ENCODE measurements around the gene TUFT1. TPM values are rescaled to one million over a fixed set of nuclear protein-coding genes. Genes with fewer than 3 reads are reported as not detected.

The TUFT1 gene
- total RNA-seq, 1 donor from 2014 or later, result 3.6 TPM

DNA sequence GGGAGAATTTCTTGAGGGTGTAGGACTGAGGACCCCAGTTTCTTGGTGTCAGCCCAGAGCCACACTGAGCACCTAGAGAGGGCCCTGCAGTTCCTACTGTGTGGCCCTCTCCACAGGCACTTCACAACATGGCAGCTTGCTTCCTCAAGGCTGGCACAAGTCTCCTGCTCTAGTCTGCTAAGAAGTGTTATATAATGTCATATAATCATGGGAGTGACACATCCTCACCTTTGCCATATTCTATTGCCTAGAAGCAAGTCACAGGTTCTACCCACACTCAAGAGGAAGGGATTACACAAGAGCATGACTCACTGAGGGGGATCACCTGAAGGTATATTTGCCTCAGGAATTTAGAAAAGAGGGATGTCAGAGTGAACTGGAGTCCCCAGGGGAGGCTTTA lies 66.3 kb downstream of the TUFT1 start:
- Histone ChIP-seq H3K27ac (replicated peaks) (no peak overlapping the region), H3K27me3 (ENCODE audit: low read depth) (peaks cover 43% of the 10 kb centered on the region), H3K4me3 (no peak overlapping the region), H3K4me1 (peaks cover 3% of the 10 kb centered on the region), H3K36me3 (no peaks in the 10 kb centered on the region), H3K9me3 (replicated peaks) (no peaks in the 10 kb centered on the region)
- no peak for DNase-seq
- intact Hi-C loops (cut with micrococcal nuclease), result no loop called here
- TF ChIP-seq, protein P1, sequence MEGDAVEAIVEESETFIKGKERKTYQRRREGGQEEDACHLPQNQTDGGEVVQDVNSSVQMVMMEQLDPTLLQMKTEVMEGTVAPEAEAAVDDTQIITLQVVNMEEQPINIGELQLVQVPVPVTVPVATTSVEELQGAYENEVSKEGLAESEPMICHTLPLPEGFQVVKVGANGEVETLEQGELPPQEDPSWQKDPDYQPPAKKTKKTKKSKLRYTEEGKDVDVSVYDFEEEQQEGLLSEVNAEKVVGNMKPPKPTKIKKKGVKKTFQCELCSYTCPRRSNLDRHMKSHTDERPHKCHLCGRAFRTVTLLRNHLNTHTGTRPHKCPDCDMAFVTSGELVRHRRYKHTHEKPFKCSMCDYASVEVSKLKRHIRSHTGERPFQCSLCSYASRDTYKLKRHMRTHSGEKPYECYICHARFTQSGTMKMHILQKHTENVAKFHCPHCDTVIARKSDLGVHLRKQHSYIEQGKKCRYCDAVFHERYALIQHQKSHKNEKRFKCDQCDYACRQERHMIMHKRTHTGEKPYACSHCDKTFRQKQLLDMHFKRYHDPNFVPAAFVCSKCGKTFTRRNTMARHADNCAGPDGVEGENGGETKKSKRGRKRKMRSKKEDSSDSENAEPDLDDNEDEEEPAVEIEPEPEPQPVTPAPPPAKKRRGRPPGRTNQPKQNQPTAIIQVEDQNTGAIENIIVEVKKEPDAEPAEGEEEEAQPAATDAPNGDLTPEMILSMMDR (IDR thresholded peaks at IDR 0.05; ENCODE audit: borderline replicate concordance), result no peak

DNA sequence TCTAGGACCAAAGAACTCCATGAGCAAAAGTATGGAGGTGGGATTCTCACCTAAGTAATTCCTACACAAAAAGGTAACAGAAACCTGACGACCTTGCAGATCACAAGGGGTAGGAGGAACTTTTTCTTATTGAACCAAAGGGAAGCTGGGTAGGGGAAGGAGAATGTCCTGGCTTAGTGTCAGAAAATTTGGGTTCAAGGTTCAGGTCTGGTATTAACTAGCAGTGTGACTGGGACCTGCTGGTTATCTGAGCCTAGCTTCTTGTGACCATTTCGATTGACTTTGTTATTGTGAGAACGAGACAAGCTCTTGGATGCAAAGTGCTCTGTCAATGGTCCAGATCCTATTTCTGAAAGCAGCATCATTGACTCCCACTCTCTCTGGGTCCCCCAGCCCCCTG lies 66.7 kb downstream of the TUFT1 start:
- H3K27me3 ChIP-seq (ENCODE audit: low read depth), result peaks cover 40% of the 10 kb centered on the region
- TF ChIP-seq, protein P1 (IDR thresholded peaks at IDR 0.05; ENCODE audit: borderline replicate concordance), result no peak
- no peak for DNase-seq
- H3K4me1 ChIP-seq, result peaks cover 6% of the 10 kb centered on the region
- H3K27ac ChIP-seq (replicated peaks), result no peak overlapping the region
- no peak overlapping the region for H3K4me3 ChIP-seq
- intact Hi-C loops (cut with micrococcal nuclease), result no loop called here
- H3K36me3 ChIP-seq, result no peaks in the 10 kb centered on the region
- H3K9me3 ChIP-seq (replicated peaks), result no peaks in the 10 kb centered on the region

DNA sequence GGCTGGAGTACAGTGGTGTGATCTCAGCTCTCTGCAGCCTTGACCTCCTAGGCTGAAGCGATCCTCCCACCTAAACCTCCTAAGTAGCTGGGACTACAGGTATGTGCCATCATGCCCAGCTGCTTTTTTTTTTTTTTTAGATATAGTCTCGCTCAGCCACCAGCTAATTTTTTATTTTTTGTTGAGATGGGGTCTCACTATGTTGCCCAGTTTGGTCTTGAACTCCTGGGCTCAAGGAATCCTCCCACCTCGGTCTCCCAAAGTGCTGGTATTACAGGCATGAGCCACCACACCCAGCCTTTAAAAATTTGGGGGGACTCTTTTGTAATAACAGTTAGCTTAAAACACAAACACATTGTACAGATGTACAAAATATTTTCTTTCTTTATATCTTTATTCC lies 70.0 kb downstream of the TUFT1 start:
- intact Hi-C loops (cut with micrococcal nuclease), result no loop called here
- TF ChIP-seq, protein P1 (IDR thresholded peaks at IDR 0.05; ENCODE audit: borderline replicate concordance), result no peak
- H3K27ac ChIP-seq (replicated peaks), result no peak overlapping the region
- peaks cover 34% of the 10 kb centered on the region for H3K4me1 ChIP-seq
- peaks cover 10% of the 10 kb centered on the region for H3K27me3 ChIP-seq (ENCODE audit: low read depth)
- DNase-seq, result no peak
- H3K4me3 ChIP-seq, result no peak overlapping the region
- H3K9me3 ChIP-seq (replicated peaks), result no peaks in the 10 kb centered on the region
- no peaks in the 10 kb centered on the region for H3K36me3 ChIP-seq

DNA sequence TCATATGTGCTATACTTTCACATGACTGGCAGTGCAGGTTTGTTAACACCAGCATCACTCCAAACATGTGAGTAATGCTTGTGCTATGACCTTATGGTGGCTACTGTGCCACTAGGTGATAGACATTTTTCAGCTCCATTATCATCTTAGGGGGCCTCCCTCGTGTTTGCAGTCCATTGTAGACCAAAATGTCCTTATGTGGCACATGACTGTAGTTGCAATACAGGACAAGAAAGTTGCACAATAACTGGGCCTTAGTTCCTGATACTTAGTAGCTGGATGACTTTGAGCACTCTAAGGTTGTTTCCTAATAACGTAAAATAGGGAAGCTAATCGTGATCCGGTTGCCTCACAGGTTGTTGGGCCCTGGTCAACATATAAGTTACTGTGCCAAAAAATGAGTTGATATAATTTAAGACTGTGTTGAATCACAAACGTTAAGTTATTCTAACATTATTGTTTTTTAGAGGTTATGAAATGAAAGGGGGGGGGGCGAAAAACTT lies 71.2 kb downstream of the TUFT1 start:
- TF ChIP-seq, protein P1 (IDR thresholded peaks at IDR 0.05; ENCODE audit: borderline replicate concordance), result no peak
- no peak for DNase-seq
- H3K27me3 ChIP-seq (ENCODE audit: low read depth), result peaks cover 8% of the 10 kb centered on the region
- H3K36me3 ChIP-seq, result no peaks in the 10 kb centered on the region
- no peaks in the 10 kb centered on the region for H3K9me3 ChIP-seq (replicated peaks)
- peaks cover 37% of the 10 kb centered on the region for H3K4me1 ChIP-seq
- peak overlapping the region; percentile 99 for H3K4me3 ChIP-seq
- intact Hi-C loops (cut with micrococcal nuclease), result no loop called here
- peak overlapping the region; percentile 94 for H3K27ac ChIP-seq (replicated peaks)

DNA sequence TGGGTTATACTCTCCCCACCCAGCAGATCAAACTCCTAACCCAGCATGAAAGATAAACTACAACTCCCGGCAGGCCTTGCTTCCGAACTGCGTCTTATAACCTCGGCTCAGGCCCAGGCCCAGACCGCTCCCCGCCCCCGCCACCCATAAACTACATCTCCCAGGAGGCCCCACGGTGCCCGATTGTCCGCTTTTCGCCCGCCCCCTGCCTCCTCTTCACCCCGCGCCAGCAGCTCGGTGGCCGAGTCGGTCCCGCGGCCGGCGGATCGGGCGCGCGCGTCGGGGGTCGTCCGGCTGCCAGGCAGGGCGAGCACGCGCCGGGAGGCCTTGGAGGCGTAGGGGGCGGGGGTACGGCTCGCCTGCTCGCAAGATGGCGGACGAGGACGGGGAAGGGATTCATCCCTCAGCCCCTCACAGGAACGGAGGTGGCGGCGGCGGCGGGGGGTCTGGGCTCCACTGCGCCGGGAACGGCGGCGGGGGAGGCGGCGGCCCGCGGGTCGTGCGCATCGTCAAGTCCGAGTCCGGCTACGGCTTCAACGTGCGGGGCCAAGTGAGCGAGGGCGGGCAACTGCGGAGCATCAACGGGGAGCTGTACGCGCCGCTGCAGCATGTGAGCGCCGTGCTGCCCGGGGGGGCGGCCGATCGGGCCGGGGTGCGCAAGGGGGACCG lies 71.9 kb downstream of the TUFT1 start, which contains the start of gene SNX27:
SNX27 (plus strand) TSS at position 219 of the 669 bp plus-strand sequence; CDS start at position 371, 152 bp downstream.
- intact Hi-C loops (cut with micrococcal nuclease), result no loop called here
- peak within 1 kb of the TSS; percentile 99 for H3K4me3 ChIP-seq
- H3K9me3 ChIP-seq (replicated peaks), result no peaks in the 10 kb centered on the region
- H3K36me3 ChIP-seq, result no peaks in the 10 kb centered on the region
- peak within 1 kb of the TSS; percentile 94 for H3K27ac ChIP-seq (replicated peaks)
- TF ChIP-seq, protein P1 (IDR thresholded peaks at IDR 0.05; ENCODE audit: borderline replicate concordance), result no peak
- H3K27me3 ChIP-seq (ENCODE audit: low read depth), result peaks cover 3% of the 10 kb centered on the region
- peaks cover 37% of the 10 kb centered on the region for H3K4me1 ChIP-seq
- DNase-seq, result peak; percentile 94
